ENCODE results near the gene LRRC8D.

Gene LRRC8D

GRCh38 chr1:89934461-89934860 lies 113.6 kb downstream of the LRRC8D start:
- in situ Hi-C loops (cut with MboI; ENCODE audit: low sequenced_read_pairs) = no loop called here

GRCh38 chr1:89935235-89935634 lies 114.4 kb downstream of the LRRC8D start:
- in situ Hi-C loops (cut with MboI; ENCODE audit: low sequenced_read_pairs) = no loop called here

- in situ Hi-C loops (cut with MboI; ENCODE audit: low sequenced_read_pairs) = no loop called here
Measured at GRCh38 chr1:89936694-89937093, 115.9 kb downstream of the LRRC8D start.

- in situ Hi-C loops (cut with MboI; ENCODE audit: low sequenced_read_pairs) = no loop called here
Measured at GRCh38 chr1:89938171-89939055, 117.6 kb downstream of the LRRC8D start.

GRCh38 chr1:89939059-89939570 lies 118.3 kb downstream of the LRRC8D start:
- in situ Hi-C loops (cut with MboI; ENCODE audit: low sequenced_read_pairs) = no loop called here

- in situ Hi-C loops (cut with MboI; ENCODE audit: low sequenced_read_pairs) = no loop called here
Measured at GRCh38 chr1:89939693-89940438, 119.0 kb downstream of the LRRC8D start.

- in situ Hi-C loops (cut with MboI; ENCODE audit: low sequenced_read_pairs) = no loop called here
Measured at GRCh38 chr1:89941110-89941766, 120.4 kb downstream of the LRRC8D start.

GRCh38 chr1:89942014-89942413 lies 121.2 kb downstream of the LRRC8D start:
- in situ Hi-C loops (cut with MboI; ENCODE audit: low sequenced_read_pairs) = no loop called here

GRCh38 chr1:89942825-89943658 lies 122.2 kb downstream of the LRRC8D start:
- in situ Hi-C loops (cut with MboI; ENCODE audit: low sequenced_read_pairs) = no loop called here

- in situ Hi-C loops (cut with MboI; ENCODE audit: low sequenced_read_pairs) = no loop called here
Measured at GRCh38 chr1:89943846-89944781, 123.3 kb downstream of the LRRC8D start.

GRCh38 chr1:89945852-89946476 lies 125.1 kb downstream of the LRRC8D start:
- in situ Hi-C loops (cut with MboI; ENCODE audit: low sequenced_read_pairs) = no loop called here

- in situ Hi-C loops (cut with MboI; ENCODE audit: low sequenced_read_pairs) = no loop called here
Measured at GRCh38 chr1:89946532-89946931, 125.7 kb downstream of the LRRC8D start.

- in situ Hi-C loops (cut with MboI; ENCODE audit: low sequenced_read_pairs) = no loop called here
Measured at GRCh38 chr1:89948722-89949345, 128.0 kb downstream of the LRRC8D start.

- in situ Hi-C loops (cut with MboI; ENCODE audit: low sequenced_read_pairs) = no loop called here
Measured at GRCh38 chr1:89949991-89950624, 129.3 kb downstream of the LRRC8D start.

- in situ Hi-C loops (cut with MboI; ENCODE audit: low sequenced_read_pairs) = no loop called here
Measured at GRCh38 chr1:89950703-89951102, 129.9 kb downstream of the LRRC8D start.

- in situ Hi-C loops (cut with MboI; ENCODE audit: low sequenced_read_pairs) = no loop called here
Measured at GRCh38 chr1:89951766-89952604, 131.2 kb downstream of the LRRC8D start.

- in situ Hi-C loops (cut with MboI; ENCODE audit: low sequenced_read_pairs) = no loop called here
Measured at GRCh38 chr1:89952605-89953130, 131.8 kb downstream of the LRRC8D start.
